ENCODE results near the gene TSHZ2. TPM values are rescaled to one million over a fixed set of nuclear protein-coding genes. Genes with fewer than 3 reads are reported as not detected.

TSHZ2 gene
- total RNA-seq, 2 donors from 2014 or later, result 3.3 to 6.2 TPM

DNA sequence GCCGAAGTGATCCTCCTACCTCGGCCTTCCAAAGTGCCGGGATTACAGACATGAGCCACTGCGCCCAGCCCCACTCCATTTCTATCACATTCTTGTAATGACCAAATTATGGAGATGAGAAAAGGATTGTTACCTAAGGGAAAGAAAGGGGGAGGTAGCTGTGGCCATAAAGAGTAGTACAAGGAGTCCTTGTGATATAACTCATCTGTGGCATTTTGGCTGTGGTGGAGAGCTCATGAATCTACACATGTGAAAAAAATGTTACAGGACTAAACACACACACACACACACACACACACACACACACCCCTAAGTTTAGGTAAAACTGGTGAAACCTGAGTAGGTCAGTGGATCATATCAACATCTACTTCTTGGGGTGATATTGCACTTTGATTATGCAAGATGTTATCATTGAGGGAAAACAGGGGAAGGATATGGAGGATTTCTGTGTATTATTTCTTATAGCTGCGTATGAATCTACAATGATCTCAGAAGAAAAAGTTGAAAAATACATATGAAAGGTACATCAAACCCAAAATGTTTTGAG is 251.5 kb downstream of the TSHZ2 start:
- no peak for DNase-seq (ENCODE audit: low spot score)
- H3K4me1 ChIP-seq, result no peaks in the 10 kb centered on the region
- TF ChIP-seq, protein P1, sequence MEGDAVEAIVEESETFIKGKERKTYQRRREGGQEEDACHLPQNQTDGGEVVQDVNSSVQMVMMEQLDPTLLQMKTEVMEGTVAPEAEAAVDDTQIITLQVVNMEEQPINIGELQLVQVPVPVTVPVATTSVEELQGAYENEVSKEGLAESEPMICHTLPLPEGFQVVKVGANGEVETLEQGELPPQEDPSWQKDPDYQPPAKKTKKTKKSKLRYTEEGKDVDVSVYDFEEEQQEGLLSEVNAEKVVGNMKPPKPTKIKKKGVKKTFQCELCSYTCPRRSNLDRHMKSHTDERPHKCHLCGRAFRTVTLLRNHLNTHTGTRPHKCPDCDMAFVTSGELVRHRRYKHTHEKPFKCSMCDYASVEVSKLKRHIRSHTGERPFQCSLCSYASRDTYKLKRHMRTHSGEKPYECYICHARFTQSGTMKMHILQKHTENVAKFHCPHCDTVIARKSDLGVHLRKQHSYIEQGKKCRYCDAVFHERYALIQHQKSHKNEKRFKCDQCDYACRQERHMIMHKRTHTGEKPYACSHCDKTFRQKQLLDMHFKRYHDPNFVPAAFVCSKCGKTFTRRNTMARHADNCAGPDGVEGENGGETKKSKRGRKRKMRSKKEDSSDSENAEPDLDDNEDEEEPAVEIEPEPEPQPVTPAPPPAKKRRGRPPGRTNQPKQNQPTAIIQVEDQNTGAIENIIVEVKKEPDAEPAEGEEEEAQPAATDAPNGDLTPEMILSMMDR (IDR thresholded peaks at IDR 0.05), result no peak

DNA sequence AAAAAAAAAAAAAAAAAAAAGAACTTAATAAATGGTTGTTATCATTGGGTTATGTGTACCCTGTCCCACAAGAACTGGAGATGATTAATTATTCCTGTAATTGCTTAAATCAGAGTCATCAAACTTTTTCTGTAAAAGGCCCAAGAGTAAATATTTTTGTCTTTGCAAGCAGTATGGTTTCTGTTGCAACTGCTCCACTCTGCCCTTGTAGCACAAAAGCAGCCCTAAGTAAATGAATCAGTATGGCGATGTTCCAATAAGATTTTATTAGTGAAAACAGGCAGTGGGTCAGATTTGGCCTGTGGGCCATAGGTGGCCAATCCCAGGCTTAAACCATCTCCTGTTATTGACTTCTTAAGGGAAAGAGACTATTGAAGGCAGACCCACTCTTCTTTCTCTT is 252.7 kb downstream of the TSHZ2 start:
- no peak for DNase-seq (ENCODE audit: low spot score)
- no peak overlapping the region for H3K4me3 ChIP-seq
- H3K27me3 ChIP-seq, result no peaks in the 10 kb centered on the region
- no peaks in the 10 kb centered on the region for H3K36me3 ChIP-seq
- TF ChIP-seq, protein P1 (IDR thresholded peaks at IDR 0.05), result no peak
- no peaks in the 10 kb centered on the region for H3K9me3 ChIP-seq
- no peaks in the 10 kb centered on the region for H3K4me1 ChIP-seq
- no peak overlapping the region for H3K27ac ChIP-seq

More for the DNA sequence above, 251.5 kb downstream of the TSHZ2 start:
- Histone ChIP-seq H3K36me3 (no peaks in the 10 kb centered on the region), H3K4me3 (no peak overlapping the region), H3K27ac (no peak overlapping the region), H3K27me3 (no peaks in the 10 kb centered on the region), H3K9me3 (no peaks in the 10 kb centered on the region)

DNA sequence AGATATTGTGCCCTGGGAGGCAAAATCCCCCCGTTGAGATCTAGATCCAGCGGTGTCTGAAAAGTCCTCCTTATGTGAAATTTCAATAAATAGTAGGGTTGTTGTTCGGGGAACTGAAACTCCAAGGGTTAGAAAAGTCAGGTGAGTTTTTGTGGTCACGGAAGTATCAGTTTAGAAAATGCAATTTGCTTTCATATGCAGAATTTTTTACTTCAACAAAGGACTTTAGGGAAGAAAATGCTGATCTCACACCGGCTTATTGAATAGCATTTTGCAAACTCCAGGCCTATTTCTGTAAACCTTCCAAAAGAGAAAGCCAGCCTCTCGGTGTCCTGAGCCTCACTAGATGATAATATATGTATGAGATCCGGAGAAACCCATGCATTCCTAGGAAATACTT is 254.7 kb downstream of the TSHZ2 start:
- H3K27ac ChIP-seq, result no peak overlapping the region
- TF ChIP-seq, protein P1 (IDR thresholded peaks at IDR 0.05), result no peak
- H3K27me3 ChIP-seq, result no peaks in the 10 kb centered on the region

DNA sequence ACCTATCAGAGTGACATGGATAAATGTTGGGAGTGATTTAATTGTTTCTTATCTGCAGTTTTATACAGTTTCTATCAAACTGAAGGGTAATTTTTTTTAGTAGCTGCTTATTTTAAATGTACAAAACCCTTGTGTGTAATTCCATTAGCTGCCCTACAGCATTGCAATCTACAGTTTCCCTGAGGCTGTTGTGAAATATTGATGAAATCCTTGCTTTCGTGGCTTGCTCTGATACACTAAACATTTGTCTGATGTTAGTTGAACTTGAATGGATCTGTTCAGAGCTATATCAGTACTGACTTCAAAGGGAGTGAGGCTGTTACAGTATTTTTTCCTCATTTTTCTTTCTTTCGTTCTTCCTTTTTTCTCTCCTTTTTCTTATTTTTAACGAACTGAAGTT is 255.4 kb downstream of the TSHZ2 start:
- TF ChIP-seq, protein P1 (IDR thresholded peaks at IDR 0.05), result no peak
- H3K9me3 ChIP-seq, result no peaks in the 10 kb centered on the region
- no peaks in the 10 kb centered on the region for H3K4me1 ChIP-seq
- DNase-seq (ENCODE audit: low spot score), result no peak
- H3K27me3 ChIP-seq, result no peaks in the 10 kb centered on the region
- H3K27ac ChIP-seq, result no peak overlapping the region
- no peaks in the 10 kb centered on the region for H3K36me3 ChIP-seq
- no peak overlapping the region for H3K4me3 ChIP-seq

More for the DNA sequence above, 254.7 kb downstream of the TSHZ2 start:
- Histone ChIP-seq H3K9me3 (no peaks in the 10 kb centered on the region), H3K36me3 (no peaks in the 10 kb centered on the region), H3K4me3 (no peak overlapping the region), H3K4me1 (no peaks in the 10 kb centered on the region)
- no peak for DNase-seq (ENCODE audit: low spot score)

DNA sequence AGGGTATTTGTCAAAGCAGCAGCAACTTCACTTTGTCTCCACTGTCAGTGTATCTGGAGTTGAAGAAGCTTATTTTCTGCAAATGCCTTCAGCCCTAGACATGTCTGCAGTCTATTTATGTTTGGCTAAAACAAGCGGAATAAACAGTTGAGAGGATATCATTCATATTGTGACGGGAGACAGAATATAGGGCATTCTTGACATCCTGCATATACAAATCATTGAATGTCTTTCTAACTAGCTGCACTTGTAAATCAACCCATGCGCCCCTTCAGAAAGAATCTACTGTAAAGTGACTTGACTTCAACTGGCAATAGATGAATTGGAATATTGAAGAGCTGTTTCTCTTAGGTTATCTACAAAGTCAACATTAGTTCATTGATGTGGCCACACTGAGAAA is 258.9 kb downstream of the TSHZ2 start:
- Histone ChIP-seq H3K9me3 (no peaks in the 10 kb centered on the region), H3K36me3 (no peaks in the 10 kb centered on the region), H3K27me3 (no peaks in the 10 kb centered on the region), H3K4me1 (no peaks in the 10 kb centered on the region), H3K27ac (no peak overlapping the region), H3K4me3 (no peak overlapping the region)
- TF ChIP-seq, protein P1 (IDR thresholded peaks at IDR 0.05), result no peak
- DNase-seq (ENCODE audit: low spot score), result no peak

DNA sequence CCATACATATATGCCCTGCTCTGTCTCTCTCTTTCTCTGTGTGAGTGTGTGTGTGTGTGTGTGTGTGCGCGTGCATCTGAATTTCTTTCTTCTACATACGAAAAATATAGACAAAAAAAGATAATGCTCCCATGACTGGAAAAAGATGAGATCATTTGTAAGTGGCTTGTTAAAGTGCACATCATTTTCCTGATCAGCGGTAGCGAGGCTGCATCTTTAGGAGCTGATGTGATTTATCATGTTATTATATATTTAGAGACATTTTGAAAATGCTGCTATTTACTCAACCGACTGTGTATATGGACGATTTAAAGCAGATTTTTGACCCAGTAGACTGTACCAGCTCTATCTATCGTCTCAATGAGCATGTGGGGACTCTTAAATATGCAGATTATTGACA is 265.3 kb downstream of the TSHZ2 start:
- Histone ChIP-seq H3K4me1 (no peaks in the 10 kb centered on the region), H3K27me3 (no peaks in the 10 kb centered on the region), H3K27ac (no peak overlapping the region), H3K36me3 (no peaks in the 10 kb centered on the region), H3K9me3 (no peaks in the 10 kb centered on the region), H3K4me3 (no peak overlapping the region)
- TF ChIP-seq, protein P1 (IDR thresholded peaks at IDR 0.05), result no peak
- no peak for DNase-seq (ENCODE audit: low spot score)
